22Rv1 (cell line): ENCODE results near the gene ZBTB20.

ENCODE experiments used
- ZFX ChIP-seq: fragments of 450-650 bp; IDR thresholded peaks from 2 replicates; pipeline ENCODE4 v1.6.1; 2017; ENCODE audit warnings: antibody characterized with exemption, borderline replicate concordance
- TF ChIP-seq, protein P1 (sequence below): fragments of 450-650 bp; IDR thresholded peaks from 2 replicates; pipeline ENCODE4 v1.5.1; 2017; ENCODE audit warnings: mild to moderate bottlenecking

DNA sequence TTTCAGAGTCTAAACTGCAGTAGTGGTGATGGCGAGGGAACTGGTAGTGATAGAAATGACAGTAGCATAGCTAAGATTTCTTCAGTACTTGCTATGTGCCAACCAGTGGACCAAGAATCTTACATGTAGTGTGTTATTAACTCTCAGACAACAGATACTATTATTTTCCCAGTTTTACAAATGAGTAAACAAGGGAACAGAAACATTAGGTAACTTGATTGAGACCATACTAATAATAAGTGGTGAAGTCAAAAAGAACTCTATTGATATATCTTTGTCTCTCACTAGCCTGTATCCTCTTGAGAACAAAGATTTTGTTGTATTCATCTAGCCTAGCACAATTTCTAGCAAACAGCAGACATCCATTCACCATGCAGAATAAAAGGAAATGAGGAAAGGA is 250.1 kb downstream of the ZBTB20 start:
- TF ChIP-seq, protein P1, sequence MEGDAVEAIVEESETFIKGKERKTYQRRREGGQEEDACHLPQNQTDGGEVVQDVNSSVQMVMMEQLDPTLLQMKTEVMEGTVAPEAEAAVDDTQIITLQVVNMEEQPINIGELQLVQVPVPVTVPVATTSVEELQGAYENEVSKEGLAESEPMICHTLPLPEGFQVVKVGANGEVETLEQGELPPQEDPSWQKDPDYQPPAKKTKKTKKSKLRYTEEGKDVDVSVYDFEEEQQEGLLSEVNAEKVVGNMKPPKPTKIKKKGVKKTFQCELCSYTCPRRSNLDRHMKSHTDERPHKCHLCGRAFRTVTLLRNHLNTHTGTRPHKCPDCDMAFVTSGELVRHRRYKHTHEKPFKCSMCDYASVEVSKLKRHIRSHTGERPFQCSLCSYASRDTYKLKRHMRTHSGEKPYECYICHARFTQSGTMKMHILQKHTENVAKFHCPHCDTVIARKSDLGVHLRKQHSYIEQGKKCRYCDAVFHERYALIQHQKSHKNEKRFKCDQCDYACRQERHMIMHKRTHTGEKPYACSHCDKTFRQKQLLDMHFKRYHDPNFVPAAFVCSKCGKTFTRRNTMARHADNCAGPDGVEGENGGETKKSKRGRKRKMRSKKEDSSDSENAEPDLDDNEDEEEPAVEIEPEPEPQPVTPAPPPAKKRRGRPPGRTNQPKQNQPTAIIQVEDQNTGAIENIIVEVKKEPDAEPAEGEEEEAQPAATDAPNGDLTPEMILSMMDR = no peak
- TF ChIP-seq ZFX = no peak
